H1 (cell line): Measurements from ENCODE around the gene ARL5A.

Experiments
- CBX5 ChIP-seq: fragments of 300-800, 300-1000 bp; sonication (generic); IDR thresholded peaks from 2 replicates; pipeline ENCODE4 v1.7.1; 2016; ENCODE audit warnings: antibody characterized with exemption, low read length, low read depth
- CBX8 ChIP-seq: fragments of 300-800, 300-1000 bp; sonication (generic); IDR thresholded peaks from 2 replicates; pipeline ENCODE4 v1.7.1; 2016; ENCODE audit warnings: low read depth, low read length, borderline replicate concordance
- KDM5A ChIP-seq: fragments of 200-600 bp; IDR thresholded peaks from 2 replicates; pipeline ENCODE4 v1.7.1; 2012; ENCODE audit warnings: mild to moderate bottlenecking, low read length, inconsistent platforms, mixed read lengths
- POLR2A ChIP-seq, 2 experiments: IDR thresholded peaks; 1 replicate in 1 of 2; 2 replicates in 1 of 2; pipeline ENCODE4 v1.6.1; 2011; ENCODE audit warnings: low read depth in 2 of 2, low read length in 2 of 2, mild to moderate bottlenecking in 2 of 2; ENCODE audit errors: control extremely low read depth in 1 of 2
- RNF2 ChIP-seq: fragments of 200-900, 300-1000 bp; sonication (generic); IDR thresholded peaks from 2 replicates; pipeline ENCODE4 v1.7.1; 2016; ENCODE audit warnings: borderline replicate concordance, low read depth, mild to moderate bottlenecking, antibody characterized with exemption, low read length; ENCODE audit not compliant: poor library complexity, severe bottlenecking; ENCODE audit errors: missing control alignments
- SP1 ChIP-seq: IDR thresholded peaks from 2 replicates; pipeline ENCODE4 v1.6.1; 2011; ENCODE audit warnings: low read depth, low read length
- SRF ChIP-seq: IDR thresholded peaks from 2 replicates; pipeline ENCODE4 v1.6.1; 2011; ENCODE audit warnings: mild to moderate bottlenecking, low read depth, low read length, moderate library complexity
- TBP ChIP-seq: IDR thresholded peaks from 2 replicates; pipeline ENCODE4 v1.6.1; 2011; ENCODE audit warnings: low read depth, low read length, improper control_type of control experiment
- YY1 ChIP-seq: IDR thresholded peaks from 2 replicates; pipeline ENCODE4 v1.6.1; 2011; ENCODE audit warnings: low read depth, mild to moderate bottlenecking, low read length
- TF ChIP-seq, protein P1 (sequence below), 3 experiments: IDR thresholded peaks; 1 replicate in 2 of 3; 2 replicates in 1 of 3; pipeline versions ENCODE4 v1.5.1 to v1.6.1; 2011; ENCODE audit warnings: low read length in 3 of 3, mild to moderate bottlenecking in 3 of 3, inconsistent platforms in 2 of 3, low read depth in 1 of 3, moderate library complexity in 1 of 3; ENCODE audit not compliant: insufficient read depth in 1 of 3; ENCODE audit errors: control extremely low read depth in 1 of 3
- TF ChIP-seq, protein P2 (sequence below): IDR thresholded peaks from 2 replicates; pipeline ENCODE4 v1.6.1; 2011; ENCODE audit warnings: low read length, improper control_type of control experiment

DNA sequence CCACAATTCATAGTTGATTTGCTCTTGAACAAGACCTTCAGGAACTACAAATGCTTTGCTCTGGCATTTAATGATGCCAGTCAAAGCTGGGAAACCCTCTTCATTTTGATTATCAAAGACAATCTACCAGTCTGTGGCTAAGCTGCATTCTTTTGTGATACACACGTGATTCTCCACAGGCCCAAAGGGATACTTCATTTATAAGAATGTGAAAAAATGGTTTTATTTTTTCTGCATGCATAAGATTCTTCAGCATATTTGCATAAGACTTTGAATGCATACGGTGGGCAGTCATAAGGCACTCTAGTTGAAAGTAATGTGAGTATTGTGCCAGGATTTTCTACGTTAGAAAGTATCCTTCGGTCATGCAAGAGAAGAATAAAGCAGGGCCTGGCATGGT lies 33.0 kb upstream of the ARL5A start:
- TF ChIP-seq SP1 (no peak), CBX8 (no peak), RNF2 (no peak), POLR2A (IDR thresholded peaks at IDR 0.05; ENCODE audit: control extremely low read depth in 1 of 2, low read depth in 2 of 2, low read length in 2 of 2) (no peak), TBP (no peak), SRF (no peak), YY1 (no peak), CBX5 (no peak), KDM5A (no peak)
- TF ChIP-seq, protein P1, sequence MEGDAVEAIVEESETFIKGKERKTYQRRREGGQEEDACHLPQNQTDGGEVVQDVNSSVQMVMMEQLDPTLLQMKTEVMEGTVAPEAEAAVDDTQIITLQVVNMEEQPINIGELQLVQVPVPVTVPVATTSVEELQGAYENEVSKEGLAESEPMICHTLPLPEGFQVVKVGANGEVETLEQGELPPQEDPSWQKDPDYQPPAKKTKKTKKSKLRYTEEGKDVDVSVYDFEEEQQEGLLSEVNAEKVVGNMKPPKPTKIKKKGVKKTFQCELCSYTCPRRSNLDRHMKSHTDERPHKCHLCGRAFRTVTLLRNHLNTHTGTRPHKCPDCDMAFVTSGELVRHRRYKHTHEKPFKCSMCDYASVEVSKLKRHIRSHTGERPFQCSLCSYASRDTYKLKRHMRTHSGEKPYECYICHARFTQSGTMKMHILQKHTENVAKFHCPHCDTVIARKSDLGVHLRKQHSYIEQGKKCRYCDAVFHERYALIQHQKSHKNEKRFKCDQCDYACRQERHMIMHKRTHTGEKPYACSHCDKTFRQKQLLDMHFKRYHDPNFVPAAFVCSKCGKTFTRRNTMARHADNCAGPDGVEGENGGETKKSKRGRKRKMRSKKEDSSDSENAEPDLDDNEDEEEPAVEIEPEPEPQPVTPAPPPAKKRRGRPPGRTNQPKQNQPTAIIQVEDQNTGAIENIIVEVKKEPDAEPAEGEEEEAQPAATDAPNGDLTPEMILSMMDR (IDR thresholded peaks at IDR 0.05; ENCODE audit: control extremely low read depth in 1 of 3, insufficient read depth in 1 of 3, low read depth in 1 of 3, low read length in 3 of 3), result no peak
- TF ChIP-seq, protein P2, sequence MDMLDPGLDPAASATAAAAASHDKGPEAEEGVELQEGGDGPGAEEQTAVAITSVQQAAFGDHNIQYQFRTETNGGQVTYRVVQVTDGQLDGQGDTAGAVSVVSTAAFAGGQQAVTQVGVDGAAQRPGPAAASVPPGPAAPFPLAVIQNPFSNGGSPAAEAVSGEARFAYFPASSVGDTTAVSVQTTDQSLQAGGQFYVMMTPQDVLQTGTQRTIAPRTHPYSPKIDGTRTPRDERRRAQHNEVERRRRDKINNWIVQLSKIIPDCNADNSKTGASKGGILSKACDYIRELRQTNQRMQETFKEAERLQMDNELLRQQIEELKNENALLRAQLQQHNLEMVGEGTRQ, result no peak
